ENCODE results near the gene TMPRSS9.
"Not testable (repeated sequence)": the region's sequence is repeated elsewhere in the genome, so short reads cannot be mapped to it uniquely, and the experiment has no call there.

The TMPRSS9 gene

DNA sequence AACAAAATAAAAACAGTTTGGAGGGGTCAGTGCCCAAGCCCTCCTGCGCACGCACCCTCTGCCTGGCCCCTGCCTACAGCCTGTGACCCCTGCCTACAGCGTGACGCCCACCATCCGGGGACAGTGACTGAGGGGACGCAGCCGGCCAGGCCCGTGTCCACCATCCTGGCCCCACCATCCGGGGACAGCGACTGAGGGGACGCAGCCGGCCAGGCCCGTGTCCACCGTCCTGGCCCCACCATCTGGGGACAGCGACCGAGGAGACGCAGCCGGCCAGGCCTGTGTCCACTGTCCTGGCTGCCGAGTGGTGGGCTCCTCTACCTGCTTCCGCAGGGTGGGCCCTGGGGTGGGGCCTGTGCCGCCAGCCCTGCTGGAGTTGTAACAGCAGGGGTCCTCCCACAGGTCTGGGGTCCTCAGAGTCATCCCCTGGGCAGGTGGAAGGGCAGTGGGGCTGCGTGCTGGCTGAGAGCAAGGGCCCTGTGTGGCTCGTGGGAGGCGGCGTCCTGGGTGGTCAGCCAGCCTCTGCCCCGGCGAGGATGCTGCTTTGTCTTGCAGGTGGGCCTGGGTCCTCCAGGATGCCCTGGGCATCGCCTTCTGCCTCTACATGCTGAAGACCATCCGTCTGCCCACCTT lies 17.3 kb upstream of the TMPRSS9 start:
- no peak for FAIRE-seq

- FAIRE-seq = no peak
Observed at GRCh38 chr19:2343289-2343982, 16.6 kb upstream of the TMPRSS9 start.

GRCh38 chr19:2344381-2344870 lies 15.6 kb upstream of the TMPRSS9 start:
- no peak for FAIRE-seq

DNA sequence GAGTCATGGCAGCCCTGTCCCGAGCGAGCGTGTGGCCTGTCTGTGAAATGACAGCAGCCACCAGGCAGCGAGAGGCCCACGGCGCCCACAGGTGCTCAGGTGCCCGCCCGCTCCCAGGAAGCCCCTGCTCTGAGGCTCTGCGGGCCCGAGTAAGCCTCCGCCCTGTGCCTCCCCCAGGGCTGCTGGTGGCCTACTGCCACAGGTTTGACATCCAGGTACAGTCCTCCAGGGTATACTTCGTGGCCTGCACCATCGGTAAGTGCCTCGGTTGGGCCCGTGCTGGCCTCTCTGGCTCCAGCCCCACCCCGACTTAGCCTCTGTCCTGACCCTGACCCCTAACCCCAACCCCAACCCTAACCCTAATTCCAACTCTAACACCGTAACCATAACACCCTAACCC lies 15.0 kb upstream of the TMPRSS9 start:
- FAIRE-seq = no peak

GRCh38 chr19:2345794-2346663 lies 14.0 kb upstream of the TMPRSS9 start:
- no peak for FAIRE-seq

DNA sequence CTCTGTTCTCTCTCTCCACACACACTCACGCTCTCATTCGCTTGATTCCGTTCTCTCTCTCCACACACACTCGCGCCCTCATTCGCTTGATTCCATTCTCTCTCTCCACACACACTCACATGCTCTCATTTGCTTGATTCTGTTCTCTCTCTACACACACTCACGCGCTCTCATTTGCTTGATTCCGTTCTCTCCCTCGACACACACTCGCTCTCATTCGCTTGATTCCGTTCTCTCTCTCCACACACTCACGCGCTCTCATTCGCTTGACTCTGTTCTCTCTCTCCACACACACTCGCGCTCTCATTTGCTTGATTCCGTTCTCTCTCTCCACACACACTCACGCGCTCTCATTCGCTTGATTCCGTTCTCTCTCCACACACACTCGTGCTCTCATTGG lies 10.2 kb upstream of the TMPRSS9 start:
- FAIRE-seq = not testable (repeated sequence)

DNA sequence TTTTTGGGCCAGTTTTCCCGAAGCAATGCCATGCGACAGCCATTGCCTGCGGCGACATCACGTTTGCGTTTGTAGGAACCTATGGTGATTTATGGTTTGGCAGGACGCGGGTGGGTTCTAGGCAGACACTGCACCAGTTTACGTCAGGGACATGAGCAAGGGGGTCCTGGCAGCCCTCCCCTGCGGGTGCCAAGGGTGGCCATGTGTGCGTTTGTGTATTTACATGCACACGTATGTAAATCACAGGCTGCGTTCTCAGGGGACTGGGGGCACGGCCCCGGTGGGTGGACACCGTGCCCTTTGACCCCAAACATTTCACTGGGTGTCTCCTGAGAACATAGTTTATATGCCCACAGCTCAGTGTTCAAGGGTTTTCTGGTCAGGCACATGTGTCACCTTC lies 9.4 kb upstream of the TMPRSS9 start:
- FAIRE-seq = no peak

DNA sequence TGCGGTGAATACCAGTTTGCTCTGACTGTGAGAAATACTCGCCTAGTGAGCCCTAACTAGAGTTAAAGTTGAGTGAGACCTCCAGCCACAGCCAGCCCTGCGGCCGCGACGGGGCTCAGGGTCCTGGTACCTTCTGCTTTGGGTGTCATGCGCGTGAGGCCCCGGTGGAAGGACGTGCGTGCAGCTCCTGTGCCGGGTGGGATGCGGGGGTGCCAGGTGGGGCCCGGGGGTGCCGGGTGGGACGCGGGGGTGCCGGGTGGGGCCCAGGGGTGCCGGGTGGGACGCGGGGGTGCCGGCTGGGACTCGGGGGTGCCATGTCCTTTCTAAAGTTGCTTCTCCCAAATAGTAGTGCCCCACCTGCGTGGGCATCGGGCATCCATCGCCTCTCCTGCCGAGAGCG lies 8.5 kb upstream of the TMPRSS9 start:
- FAIRE-seq = no peak

DNA sequence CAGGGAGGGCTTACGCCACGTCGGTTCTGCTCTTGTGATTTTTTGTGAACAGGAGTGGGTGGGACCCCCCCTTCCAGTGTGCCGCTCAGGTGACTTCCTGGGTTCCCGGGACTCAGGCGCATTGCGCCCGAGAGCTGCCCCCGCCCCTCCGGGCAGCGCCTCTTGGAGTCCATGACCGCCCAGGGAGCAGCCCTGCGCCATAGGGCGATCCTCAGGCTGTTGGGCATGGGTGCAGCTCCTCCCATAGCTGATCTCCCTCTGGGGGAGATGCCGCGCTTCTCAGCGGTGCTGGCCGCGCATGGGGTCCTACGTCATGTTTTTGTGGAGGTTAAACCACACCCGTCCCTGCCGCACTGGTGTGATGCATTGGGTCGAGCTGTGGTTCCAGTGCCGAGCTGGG lies 7.9 kb upstream of the TMPRSS9 start:
- FAIRE-seq = no peak

DNA sequence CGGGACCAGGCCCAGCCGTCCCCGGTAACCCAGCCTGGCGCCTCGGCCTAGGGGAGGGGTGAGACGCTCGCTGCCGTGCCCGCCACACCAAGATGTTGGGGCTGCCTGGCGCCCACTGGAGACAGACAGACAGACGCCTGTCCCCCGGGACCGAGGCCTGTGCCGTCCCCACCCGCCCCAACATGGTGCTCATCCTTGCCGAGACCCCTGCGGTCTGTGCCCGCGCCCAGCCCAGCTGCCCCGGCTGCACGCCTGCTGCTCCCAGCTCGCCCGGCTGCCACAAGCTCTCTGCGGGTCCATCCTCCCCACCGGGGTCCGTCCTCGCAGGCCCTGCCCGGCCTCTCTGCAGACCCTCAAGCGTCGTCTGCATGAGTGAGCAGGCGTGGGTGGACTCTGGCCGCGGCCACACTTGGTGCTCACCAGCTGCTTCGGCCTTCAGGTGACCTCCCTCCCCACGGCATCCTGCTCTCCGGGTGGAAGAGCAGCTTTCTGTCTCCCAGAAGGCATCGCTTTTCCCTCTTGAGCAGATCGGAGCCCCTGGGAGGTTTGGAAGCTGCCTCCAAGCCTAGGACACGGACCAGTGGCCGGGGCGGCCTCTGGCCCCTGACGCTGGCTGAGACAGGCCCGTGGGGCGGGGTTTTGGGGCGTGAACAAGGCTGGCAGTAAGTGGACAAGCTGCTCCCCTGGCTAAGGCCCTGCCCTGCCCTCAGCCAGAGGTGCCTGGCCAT lies 6.7 kb upstream of the TMPRSS9 start:
- no peak for FAIRE-seq

GRCh38 chr19:2353887-2354592 lies 6.0 kb upstream of the TMPRSS9 start:
- no peak for FAIRE-seq

- FAIRE-seq = no peak
Observed at GRCh38 chr19:2354670-2355069, 5.4 kb upstream of the TMPRSS9 start.

- FAIRE-seq = no peak
Observed at GRCh38 chr19:2355168-2356035, 4.7 kb upstream of the TMPRSS9 start.

GRCh38 chr19:2356036-2356646 lies 3.9 kb upstream of the TMPRSS9 start:
- FAIRE-seq = no peak

DNA sequence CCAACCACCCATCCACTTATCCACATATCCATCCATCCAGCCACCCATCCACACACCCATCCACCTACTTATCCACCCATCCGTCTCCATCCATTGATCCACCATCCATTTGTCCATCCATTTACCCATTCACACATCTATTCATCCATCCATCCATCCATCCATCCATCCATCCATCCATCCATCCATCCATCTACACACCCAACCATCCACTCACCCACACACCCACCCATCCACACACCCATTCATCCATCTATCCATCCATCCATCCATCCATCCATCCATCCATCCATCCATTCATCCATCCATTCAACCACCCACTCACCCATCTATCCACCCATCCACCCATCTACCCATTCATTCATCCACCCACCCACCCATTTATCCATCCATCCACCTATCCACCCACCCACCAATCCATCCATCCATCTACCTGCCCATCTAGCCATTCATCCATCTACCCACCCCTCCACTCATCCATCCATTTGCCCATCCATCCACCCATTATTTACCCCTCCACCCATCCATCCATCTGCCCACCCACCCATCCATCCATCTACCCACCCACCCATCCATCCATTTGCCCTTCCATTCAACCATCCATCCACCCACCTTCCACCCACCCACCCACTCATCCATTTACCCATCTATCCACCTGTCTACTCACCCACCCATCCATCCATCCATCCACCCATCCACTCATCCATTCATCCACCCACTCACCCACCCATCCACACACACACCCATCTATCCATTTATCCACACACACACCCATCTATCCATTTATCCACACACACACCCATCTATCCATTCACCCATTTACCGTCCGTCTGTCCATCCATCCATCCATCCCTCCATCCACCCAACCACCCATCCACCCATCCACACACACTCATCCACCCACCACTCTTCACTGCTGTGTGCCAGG lies 2.5 kb upstream of the TMPRSS9 start:
- no peak for FAIRE-seq

DNA sequence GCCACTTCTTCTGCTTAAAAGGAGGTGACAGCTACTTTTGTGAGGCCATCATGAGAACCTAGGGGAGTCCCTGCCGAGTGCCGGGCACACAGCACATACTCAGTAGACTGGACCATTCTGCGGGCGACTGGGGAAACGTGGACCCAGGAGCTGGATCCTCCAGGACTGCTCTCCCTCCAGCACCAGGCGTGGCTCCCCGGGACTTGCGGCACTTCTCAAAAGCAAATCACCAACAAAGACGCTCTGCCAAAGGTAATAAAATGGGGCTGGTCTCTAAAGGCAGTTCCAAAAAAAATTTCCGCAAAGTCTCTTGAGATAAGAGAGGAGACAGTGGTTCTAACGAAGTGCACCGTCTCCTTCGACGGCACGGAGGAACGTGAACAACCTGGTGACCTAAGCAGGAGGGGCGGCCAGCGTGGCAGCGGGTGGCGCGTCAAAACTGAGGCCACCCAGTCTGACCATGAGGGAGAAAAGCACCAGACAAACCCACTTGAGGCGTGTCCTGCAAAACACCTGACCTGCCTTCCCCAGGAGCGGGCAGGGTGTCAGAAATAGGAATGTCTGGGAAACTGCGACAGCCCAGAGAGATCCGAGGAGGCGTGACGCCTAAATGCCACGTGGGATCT lies 1.4 kb upstream of the TMPRSS9 start:
- no peak for FAIRE-seq

- no peak for FAIRE-seq
Observed at GRCh38 chr19:2360833-2361232, 768 bp downstream of the TMPRSS9 start.

DNA sequence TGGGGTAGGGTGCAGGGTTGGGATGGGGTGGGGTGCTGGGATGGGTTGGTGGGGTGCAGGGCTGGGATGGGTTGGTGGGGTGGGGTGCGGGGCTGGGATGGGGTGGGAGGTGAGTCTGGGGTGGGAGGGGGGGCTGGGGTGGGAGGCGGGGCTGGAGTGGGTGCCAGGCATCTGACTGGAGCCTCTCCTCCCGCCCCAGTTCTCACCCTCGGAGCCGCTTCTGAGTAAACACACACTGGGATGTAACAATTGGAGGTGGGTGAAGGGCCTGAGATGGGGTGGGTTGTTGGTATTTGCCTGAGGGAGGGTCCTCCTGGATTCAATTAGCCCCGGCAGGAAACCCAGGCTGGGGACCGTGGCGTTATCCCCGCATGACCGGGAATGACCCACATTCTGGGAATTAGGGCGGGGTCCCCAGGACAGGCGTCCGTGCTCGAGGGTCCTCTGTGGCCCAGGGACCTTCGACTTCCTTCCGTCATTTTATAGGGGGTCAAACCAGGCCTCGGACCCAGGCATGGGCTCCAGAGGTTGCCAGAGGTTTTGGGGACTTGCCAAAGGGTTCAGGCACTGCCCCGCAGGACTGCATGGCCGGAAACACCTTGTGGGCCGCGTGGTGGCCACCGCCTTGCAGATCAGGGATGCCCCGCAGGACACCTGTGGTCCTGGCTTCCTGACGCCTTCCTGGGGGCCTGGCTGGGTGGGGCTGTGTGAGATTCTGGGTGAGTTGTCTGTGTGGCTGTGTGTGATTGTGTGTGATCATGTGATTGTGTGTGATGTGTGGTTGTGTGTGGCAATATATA lies 1.4 kb downstream of the TMPRSS9 start:
- no peak for FAIRE-seq
